ENCODE data around the gene MBNL2. TPM values are rescaled to one million over a fixed set of nuclear protein-coding genes. Genes with fewer than 3 reads are reported as not detected.

MBNL2 gene
- total RNA-seq, 1 donor from 2014 or later, result 27.2 TPM

DNA sequence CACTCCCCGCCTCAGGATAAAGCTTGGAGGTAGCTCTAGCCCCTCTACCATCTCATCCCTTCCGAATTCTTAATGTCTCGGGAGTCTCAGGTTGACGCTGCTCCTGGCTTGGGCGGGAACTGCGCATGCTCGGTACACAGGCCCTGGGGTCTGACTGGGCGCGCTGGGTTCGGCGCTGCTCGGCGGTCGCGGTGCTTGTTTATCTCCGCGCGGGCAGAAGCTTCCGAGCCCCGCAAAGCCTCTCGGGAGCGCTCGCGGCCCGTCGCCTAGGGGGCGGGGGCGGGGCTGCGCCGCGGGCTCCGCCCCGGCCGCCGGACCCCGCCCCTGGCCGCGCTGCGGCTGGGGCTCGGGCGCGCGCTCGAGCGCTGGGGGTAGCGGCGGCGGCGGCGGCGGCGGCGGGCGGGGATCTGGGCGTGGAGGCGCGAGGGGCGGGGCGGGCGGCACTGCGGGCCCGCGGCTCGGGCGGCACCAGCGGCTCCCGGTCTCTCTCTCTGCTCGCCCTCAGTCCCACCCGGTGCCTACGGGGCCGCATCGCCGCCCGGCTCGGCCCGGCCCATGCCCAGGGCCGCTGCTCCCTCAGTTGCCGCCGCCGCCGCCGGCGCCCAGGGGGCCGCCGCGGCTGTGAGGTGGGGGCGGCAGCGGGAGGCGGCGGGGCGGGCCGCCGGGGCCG, 211.7 kb downstream of the MBNL2 start, which contains the start of gene RAP2A:
Gene RAP2A (plus strand): TSS at position 443 of the 670 bp plus-strand sequence. CDS start 302 bp downstream, outside the sequence.
- peaks cover 11% of the 10 kb centered on the region for H3K36me3 Mint-ChIP-seq (ENCODE audit: low read depth)
- H3K4me1 Mint-ChIP-seq (ENCODE audit: low read depth), result peaks cover 34% of the 10 kb centered on the region
- H3K27me3 Mint-ChIP-seq (ENCODE audit: low read depth), result peaks cover 6% of the 10 kb centered on the region
- peak within 1 kb of the TSS; percentile 98 for H3K4me3 Mint-ChIP-seq (ENCODE audit: low read depth)
- H3K9me3 Mint-ChIP-seq, result no peaks in the 10 kb centered on the region
- peak within 1 kb of the TSS; percentile 99 for H3K27ac Mint-ChIP-seq
- intact Hi-C loops (cut with micrococcal nuclease), result loop anchor here (1.0 to 10.0 kb wide), 8 partner anchors 143 to 1757 kb away; partner anchors contain the start of genes DNAJC3 and FARP1
- peak; percentile 87 for DNase-seq (ENCODE audit: low spot score)

GRCh38 chr13:97434397-97435201, 212.5 kb downstream of the MBNL2 start:
- DNase-seq (ENCODE audit: low spot score), result peak; percentile 51
- H3K4me1 Mint-ChIP-seq (ENCODE audit: low read depth), result peaks cover 33% of the 10 kb centered on the region
- H3K27ac Mint-ChIP-seq, result peak overlapping the region; percentile 89
- intact Hi-C loops (cut with micrococcal nuclease), result loop anchor here (5.0 to 10.0 kb wide), 3 partner anchors 103 to 1138 kb away; partner anchors contain the start of gene FARP1
- H3K36me3 Mint-ChIP-seq (ENCODE audit: low read depth), result peaks cover 11% of the 10 kb centered on the region
- no peaks in the 10 kb centered on the region for H3K9me3 Mint-ChIP-seq
- peaks cover 4% of the 10 kb centered on the region for H3K27me3 Mint-ChIP-seq (ENCODE audit: low read depth)
- peak overlapping the region; percentile 94 for H3K4me3 Mint-ChIP-seq (ENCODE audit: low read depth)

DNA sequence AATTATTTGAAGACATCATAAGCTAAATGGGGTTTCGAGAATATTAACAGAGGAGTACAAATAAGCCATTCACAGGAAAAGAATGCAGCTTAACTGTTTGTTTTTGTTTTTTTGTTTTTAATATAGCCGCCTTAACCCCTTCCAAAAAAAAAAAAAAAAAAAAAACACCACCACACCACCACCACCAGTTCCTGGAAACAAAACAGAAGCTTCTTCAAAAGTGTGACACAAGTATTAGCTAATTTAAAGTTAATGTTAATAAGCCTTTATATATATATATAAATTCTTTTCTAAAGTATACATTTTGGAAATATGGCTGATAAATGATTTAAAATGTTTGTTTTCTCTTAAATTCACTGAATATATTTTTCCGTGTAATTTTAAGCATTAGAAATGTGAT, 213.2 kb downstream of the MBNL2 start:
- Mint-ChIP-seq H3K36me3 (ENCODE audit: low read depth) (peaks cover 11% of the 10 kb centered on the region), H3K27ac (peak overlapping the region; percentile 89), H3K9me3 (no peaks in the 10 kb centered on the region), H3K27me3 (ENCODE audit: low read depth) (no peaks in the 10 kb centered on the region), H3K4me3 (ENCODE audit: low read depth) (peak overlapping the region; percentile 94), H3K4me1 (ENCODE audit: low read depth) (peaks cover 33% of the 10 kb centered on the region)
- intact Hi-C loops (cut with micrococcal nuclease), result loop anchor here (5.0 to 10.0 kb wide), 2 partner anchors 102 to 709 kb away; partner anchors contain the start of gene FARP1
- no peak for DNase-seq (ENCODE audit: low spot score)

- peak overlapping the region; percentile 83 for H3K4me3 Mint-ChIP-seq (ENCODE audit: low read depth)
- DNase-seq (ENCODE audit: low spot score), result no peak
- no peaks in the 10 kb centered on the region for H3K27me3 Mint-ChIP-seq (ENCODE audit: low read depth)
- peaks cover 11% of the 10 kb centered on the region for H3K36me3 Mint-ChIP-seq (ENCODE audit: low read depth)
- peaks cover 33% of the 10 kb centered on the region for H3K4me1 Mint-ChIP-seq (ENCODE audit: low read depth)
- peak overlapping the region; percentile 76 for H3K27ac Mint-ChIP-seq
- intact Hi-C loops (cut with micrococcal nuclease), result loop anchor here (2.0 to 10.0 kb wide), 3 partner anchors 23 to 709 kb away; partner anchors contain the start of gene FARP1
- H3K9me3 Mint-ChIP-seq, result no peaks in the 10 kb centered on the region
These were observed 213.7 kb downstream of the MBNL2 start for GRCh38 chr13:97435794-97436193.

DNA sequence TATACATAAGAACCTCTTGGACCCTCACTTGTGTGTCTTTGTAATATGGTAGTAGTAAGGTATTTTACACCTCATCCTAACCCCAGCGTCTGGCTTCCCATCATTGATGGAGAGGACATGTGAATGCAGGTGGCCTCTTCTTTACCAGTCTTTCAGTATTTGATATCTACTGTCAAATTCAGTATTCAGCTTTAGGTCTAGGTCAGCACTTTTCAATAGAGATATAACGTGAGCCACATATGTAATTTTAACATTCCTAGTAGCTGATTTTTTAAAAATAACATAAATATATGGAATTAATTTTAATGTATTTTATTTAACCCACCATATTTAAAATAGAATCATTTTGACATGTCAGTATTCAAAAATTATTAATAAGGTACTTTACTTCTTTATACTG, 214.7 kb downstream of the MBNL2 start:
- H3K4me3 Mint-ChIP-seq (ENCODE audit: low read depth), result no peak overlapping the region
- intact Hi-C loops (cut with micrococcal nuclease), result loop anchor here (2.0 to 10.0 kb wide), 3 partner anchors 22 to 708 kb away; partner anchors contain the start of gene FARP1

DNA sequence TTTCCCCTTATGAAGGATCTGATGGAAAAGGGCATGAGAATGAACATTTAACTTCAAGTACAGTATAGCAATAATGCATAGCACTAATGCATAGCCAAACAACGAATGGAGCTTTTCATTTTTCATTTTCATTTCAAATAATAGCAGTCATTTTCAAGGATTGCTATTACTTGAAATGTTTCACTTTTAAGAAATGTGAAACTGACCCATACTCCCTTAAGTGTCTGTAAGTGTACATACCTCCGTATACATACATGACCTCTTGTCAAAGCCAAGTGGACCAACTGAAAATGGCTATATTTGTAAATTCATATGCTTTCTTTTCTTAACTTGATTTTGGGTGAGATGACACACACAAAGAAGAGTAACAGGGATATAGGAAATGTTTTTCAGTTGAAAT, 215.6 kb downstream of the MBNL2 start:
- no peak for DNase-seq (ENCODE audit: low spot score)
- H3K4me3 Mint-ChIP-seq (ENCODE audit: low read depth), result no peak overlapping the region
- H3K36me3 Mint-ChIP-seq (ENCODE audit: low read depth), result peaks cover 11% of the 10 kb centered on the region
- intact Hi-C loops (cut with micrococcal nuclease), result loop anchor here (2.0 to 10.0 kb wide), 3 partner anchors 21 to 707 kb away; partner anchors contain the start of gene FARP1
- H3K4me1 Mint-ChIP-seq (ENCODE audit: low read depth), result peaks cover 21% of the 10 kb centered on the region
- H3K27me3 Mint-ChIP-seq (ENCODE audit: low read depth), result no peaks in the 10 kb centered on the region
- no peaks in the 10 kb centered on the region for H3K9me3 Mint-ChIP-seq
- no peak overlapping the region for H3K27ac Mint-ChIP-seq

More for the DNA sequence above, 214.7 kb downstream of the MBNL2 start:
- DNase-seq (ENCODE audit: low spot score), result no peak
- Mint-ChIP-seq H3K4me1 (ENCODE audit: low read depth) (peaks cover 26% of the 10 kb centered on the region), H3K9me3 (no peaks in the 10 kb centered on the region), H3K27me3 (ENCODE audit: low read depth) (no peaks in the 10 kb centered on the region), H3K36me3 (ENCODE audit: low read depth) (peaks cover 11% of the 10 kb centered on the region), H3K27ac (no peak overlapping the region)

DNA sequence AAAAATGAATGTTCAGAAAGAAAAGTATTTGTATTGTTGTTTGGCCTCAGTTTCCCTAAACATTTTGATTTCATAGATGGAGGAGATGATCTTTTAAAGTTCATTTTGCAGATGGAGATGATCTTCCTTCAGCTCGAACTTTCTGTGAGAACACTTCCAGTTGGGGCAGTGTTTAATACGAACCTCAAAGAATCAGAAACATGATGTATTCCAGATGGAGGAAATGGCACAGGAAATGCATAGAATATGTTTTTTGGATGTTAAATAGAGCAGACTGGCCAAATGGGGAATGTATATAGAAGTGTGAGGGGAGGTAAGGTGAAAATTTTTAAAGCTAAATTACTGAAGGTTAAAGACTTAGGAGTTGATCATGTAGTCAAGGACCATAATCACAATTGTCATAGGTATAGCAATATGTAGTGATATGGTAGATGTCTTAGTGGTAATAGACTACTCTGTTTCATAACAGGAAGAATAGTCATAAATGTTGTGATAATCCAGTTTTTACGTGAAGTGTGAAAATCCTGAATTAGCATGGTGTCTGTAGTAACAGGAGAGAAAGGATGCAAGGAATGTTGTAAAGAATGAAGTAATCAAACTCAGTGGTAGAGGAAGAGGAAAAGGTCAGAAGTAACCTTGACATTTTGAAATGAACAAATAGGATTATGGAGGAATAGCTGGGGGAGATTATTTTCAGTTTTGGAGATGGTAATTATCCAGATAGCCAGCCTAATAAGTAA, 216.9 kb downstream of the MBNL2 start:
- Mint-ChIP-seq H3K4me3 (ENCODE audit: low read depth) (no peak overlapping the region), H3K27me3 (ENCODE audit: low read depth) (no peaks in the 10 kb centered on the region), H3K9me3 (no peaks in the 10 kb centered on the region), H3K36me3 (ENCODE audit: low read depth) (peaks cover 11% of the 10 kb centered on the region), H3K4me1 (ENCODE audit: low read depth) (peaks cover 22% of the 10 kb centered on the region), H3K27ac (no peak overlapping the region)
- DNase-seq (ENCODE audit: low spot score), result no peak
- intact Hi-C loops (cut with micrococcal nuclease), result loop anchor here (5.0 to 10.0 kb wide), 2 partner anchors 98 to 706 kb away; partner anchors contain the start of gene FARP1

DNA sequence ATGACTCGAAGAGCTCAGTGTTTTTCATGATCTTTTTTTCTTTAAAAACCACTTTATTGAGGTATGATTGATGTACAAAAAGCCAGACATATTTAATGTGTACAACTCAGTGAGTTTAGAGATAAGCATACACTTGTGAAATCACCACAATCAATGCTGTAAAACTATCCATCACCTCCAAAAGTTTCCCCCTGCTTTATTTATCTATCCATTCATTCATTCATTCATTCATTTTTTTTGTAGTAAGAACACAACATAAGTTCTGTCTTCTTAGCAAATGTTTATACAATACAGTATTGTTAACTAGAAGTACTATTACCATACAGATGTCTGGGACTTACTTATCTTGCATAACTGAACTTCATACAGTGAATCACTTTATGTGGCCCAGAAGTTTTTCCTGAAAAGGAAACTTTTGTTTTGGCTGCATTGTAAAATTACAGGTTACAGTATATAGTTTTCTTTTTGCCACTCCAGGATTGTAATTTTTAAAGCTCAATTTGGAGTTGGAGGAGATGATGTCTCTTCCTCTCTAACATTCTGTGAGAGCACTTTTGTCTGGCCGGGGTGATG, 218.6 kb downstream of the MBNL2 start:
- Mint-ChIP-seq H3K27ac (no peak overlapping the region), H3K4me3 (ENCODE audit: low read depth) (no peak overlapping the region), H3K9me3 (no peaks in the 10 kb centered on the region), H3K4me1 (ENCODE audit: low read depth) (peaks cover 16% of the 10 kb centered on the region), H3K27me3 (ENCODE audit: low read depth) (no peaks in the 10 kb centered on the region), H3K36me3 (ENCODE audit: low read depth) (peaks cover 12% of the 10 kb centered on the region)
- intact Hi-C loops (cut with micrococcal nuclease), result no loop called here
- no peak for DNase-seq (ENCODE audit: low spot score)

DNA sequence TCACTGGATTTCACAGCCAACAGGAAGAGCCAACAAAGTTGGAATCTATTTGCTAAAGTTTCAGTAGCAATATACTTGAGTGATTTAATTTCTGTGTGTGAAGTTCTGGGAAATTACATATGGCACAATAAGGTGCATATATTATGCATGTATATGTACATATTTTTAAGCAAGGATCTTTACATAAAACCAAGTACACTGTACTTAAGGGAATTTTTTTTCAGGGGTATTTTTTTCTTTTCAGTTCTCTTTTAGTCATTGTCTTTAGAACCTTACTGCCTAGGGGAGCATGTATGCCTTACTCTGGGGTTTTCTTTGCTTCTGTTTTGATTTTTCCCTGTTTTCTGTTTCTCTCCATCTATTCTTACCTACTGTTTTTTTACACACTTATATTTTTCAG, 219.2 kb downstream of the MBNL2 start:
- no peak overlapping the region for H3K4me3 Mint-ChIP-seq (ENCODE audit: low read depth)
- DNase-seq (ENCODE audit: low spot score), result no peak
- intact Hi-C loops (cut with micrococcal nuclease), result no loop called here

More for the DNA sequence above, 219.2 kb downstream of the MBNL2 start:
- Mint-ChIP-seq H3K27me3 (ENCODE audit: low read depth) (no peaks in the 10 kb centered on the region), H3K27ac (no peak overlapping the region), H3K9me3 (no peaks in the 10 kb centered on the region), H3K36me3 (ENCODE audit: low read depth) (peaks cover 16% of the 10 kb centered on the region), H3K4me1 (ENCODE audit: low read depth) (peaks cover 10% of the 10 kb centered on the region)

Other genes with a start within 250 kb of the MBNL2 start
- not detected in 2 replicates for gene OXGR1, start 227.9 kb upstream of the MBNL2 start, total RNA-seq
- gene RAP2A, start 211.8 kb downstream of the MBNL2 start, total RNA-seq, result 26.0 and 27.1 TPM in 2 replicates